SH-SY5Y (cell line): Measurements from ENCODE around the gene JAK2.

Source experiments
- GATA2 ChIP-seq: IDR thresholded peaks from 2 replicates; pipeline ENCODE4 v1.6.1; 2011; ENCODE audit warnings: mild to moderate bottlenecking, low read depth, low read length
- GATA3 ChIP-seq: IDR thresholded peaks from 2 replicates; pipeline ENCODE4 v1.6.1; 2011; ENCODE audit warnings: low read depth, mild to moderate bottlenecking, low read length, moderate library complexity

GRCh38 chr9:4943346-4943745, 41.7 kb upstream of the JAK2 start:
- TF ChIP-seq GATA2 = no peak
- no peak for TF ChIP-seq GATA3
